Calu3 (cell line): Measurements from ENCODE around the gene GVQW3. TPM values are rescaled to one million over a fixed set of nuclear protein-coding genes. Genes with fewer than 3 reads are reported as not detected.

Experiments
- BruUV-seq: library from RNA; stranded (reverse); fragments of 400-500 nt; replicated peaks from 2 replicates; lab custom pipeline; 2021; lab: Mats Ljungman, UMichigan
- CTCF ChIA-PET: fragments of 300-600 bp; sonication (Branson Sonifier 250); formaldehyde crosslinking; loops from one replicate; lab custom pipeline; 2022; ENCODE audit warnings: antibody characterized with exemption; lab: Charles Lee
- DNase-seq: peaks from one replicate; pipeline ENCODE4 v3.0.0; 2022
- H3K27ac Mint-ChIP-seq: one replicate; pipeline ENCODE4 v1.8.0; 2022; ENCODE audit warnings: mixed read lengths; ENCODE audit not compliant: unreplicated experiment
- H3K27me3 Mint-ChIP-seq: one replicate; pipeline ENCODE4 v1.8.0; 2022; ENCODE audit warnings: mixed read lengths; ENCODE audit not compliant: unreplicated experiment
- H3K36me3 Mint-ChIP-seq: one replicate; pipeline ENCODE4 v1.8.0; 2022; ENCODE audit warnings: mild to moderate bottlenecking, moderate library complexity, mixed read lengths; ENCODE audit not compliant: insufficient read depth, unreplicated experiment
- H3K4me1 Mint-ChIP-seq: one replicate; pipeline ENCODE4 v1.8.0; 2022; ENCODE audit warnings: mild to moderate bottlenecking, low read depth, mixed read lengths; ENCODE audit not compliant: unreplicated experiment
- H3K4me3 Mint-ChIP-seq: one replicate; pipeline ENCODE4 v1.8.0; 2022; ENCODE audit warnings: mild to moderate bottlenecking, low read depth, moderate library complexity, mixed read lengths; ENCODE audit not compliant: unreplicated experiment
- H3K9me3 Mint-ChIP-seq: one replicate; pipeline ENCODE4 v1.8.0; 2022; ENCODE audit warnings: low read depth, mixed read lengths; ENCODE audit not compliant: unreplicated experiment
- CTCF ChIP-seq: fragments of 200-600 bp; IDR thresholded peaks from one replicate; pipeline ENCODE4 v1.8.0; 2022; ENCODE audit warnings: antibody characterized with exemption; ENCODE audit not compliant: unreplicated experiment
- intact Hi-C: fragments of 100-400 bp; cut with micrococcal nuclease; formaldehyde crosslinking; loops from one replicate; pipeline ENCODE4 v1.10.0; 2022; ENCODE audit not compliant: unreplicated experiment
- total RNA-seq: library from RNA; stranded (reverse); gene quantifications from 2 replicates; pipeline ENCODE4 v1.2.3, GENCODE V29; 2022

GVQW3 gene
- total RNA-seq, 1 experiment from 2014 or later = 7.2 TPM

DNA sequence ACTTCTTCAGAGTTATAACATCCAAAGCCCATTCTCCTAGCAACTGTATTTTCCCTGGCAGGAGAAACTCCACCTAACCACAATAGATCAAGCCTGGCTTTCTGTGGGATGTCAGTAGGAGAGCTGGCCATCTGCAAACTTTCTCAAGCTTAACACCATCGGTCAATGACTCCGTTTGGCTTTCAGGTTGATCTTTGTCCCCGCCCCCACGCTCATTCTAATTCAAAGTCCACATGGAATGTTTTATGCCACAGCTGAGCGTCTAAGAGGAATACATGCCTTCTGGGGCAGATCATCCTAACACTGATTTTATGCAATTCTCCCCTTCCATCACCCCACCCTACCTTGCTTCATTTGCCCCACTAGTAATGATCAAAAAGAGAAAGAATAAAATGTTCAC is 4.8 kb downstream of the GVQW3 start:
- TF ChIP-seq CTCF = no peak
- H3K27me3 Mint-ChIP-seq = no peaks in the 10 kb centered on the region
- H3K4me1 Mint-ChIP-seq = peaks cover 16% of the 10 kb centered on the region
- intact Hi-C loops = no loop called here
- no peak overlapping the region for H3K27ac Mint-ChIP-seq
- no TSS peak for BruUV-seq
- CTCF ChIA-PET = no interaction called here
- H3K36me3 Mint-ChIP-seq = peaks cover 10% of the 10 kb centered on the region
- no peaks in the 10 kb centered on the region for H3K9me3 Mint-ChIP-seq
- DNase-seq = no peak
- no peak overlapping the region for H3K4me3 Mint-ChIP-seq

DNA sequence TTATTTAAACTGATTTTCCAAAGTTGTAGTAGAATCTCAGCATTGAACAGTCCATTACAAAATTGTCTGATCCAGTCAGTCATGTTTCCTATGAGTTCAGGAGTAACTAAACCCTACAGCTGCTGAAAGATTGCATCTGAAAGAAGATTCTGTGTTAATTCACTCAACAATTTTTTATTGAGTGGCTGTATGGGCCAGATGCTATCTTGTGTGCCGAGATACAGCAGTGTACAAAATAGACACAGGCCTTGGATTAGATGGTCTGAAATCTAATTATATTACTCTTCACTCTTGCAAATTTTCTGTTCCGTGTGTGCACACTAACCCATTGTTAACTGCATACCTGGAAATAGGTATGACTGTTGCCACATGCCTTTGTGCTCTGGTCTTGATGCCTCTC is 7.3 kb downstream of the GVQW3 start:
- TF ChIP-seq CTCF = no peak
- no TSS peak for BruUV-seq
- no peaks in the 10 kb centered on the region for H3K36me3 Mint-ChIP-seq
- DNase-seq = no peak
- no peaks in the 10 kb centered on the region for H3K9me3 Mint-ChIP-seq
- H3K27ac Mint-ChIP-seq = no peak overlapping the region
- H3K4me1 Mint-ChIP-seq = no peaks in the 10 kb centered on the region
- H3K4me3 Mint-ChIP-seq = no peak overlapping the region
- CTCF ChIA-PET = no interaction called here
- intact Hi-C loops = no loop called here
- H3K27me3 Mint-ChIP-seq = no peaks in the 10 kb centered on the region

- Mint-ChIP-seq H3K4me3 (no peak overlapping the region), H3K4me1 (no peaks in the 10 kb centered on the region), H3K36me3 (no peaks in the 10 kb centered on the region), H3K9me3 (no peaks in the 10 kb centered on the region), H3K27me3 (no peaks in the 10 kb centered on the region), H3K27ac (no peak overlapping the region)
- intact Hi-C loops = no loop called here
- TF ChIP-seq CTCF = no peak
- no TSS peak for BruUV-seq
- CTCF ChIA-PET = no interaction called here
- DNase-seq = no peak
Observed at GRCh38 chr11:76391021-76391420, 9.9 kb downstream of the GVQW3 start.

- Mint-ChIP-seq H3K4me3 (no peak overlapping the region), H3K27me3 (no peaks in the 10 kb centered on the region), H3K9me3 (no peaks in the 10 kb centered on the region), H3K27ac (no peak overlapping the region), H3K36me3 (no peaks in the 10 kb centered on the region), H3K4me1 (no peaks in the 10 kb centered on the region)
- no peak for TF ChIP-seq CTCF
- CTCF ChIA-PET = no interaction called here
- intact Hi-C loops = no loop called here
- BruUV-seq = no TSS peak
- no peak for DNase-seq
Observed at GRCh38 chr11:76391811-76392475, 10.8 kb downstream of the GVQW3 start.
